Left lobe of liver (tissue), 2 donors: ENCODE data around the gene VCL. TPM values are rescaled to one million over a fixed set of nuclear protein-coding genes. Genes with fewer than 3 reads are reported as not detected.
A peak's percentile ranks its signal among the peaks of the same experiment; 100 is the strongest.
"Not testable (repeated sequence)": the region's sequence is repeated elsewhere in the genome, so short reads cannot be mapped to it uniquely, and the experiment has no call there.

Experiments
- ATAC-seq: fragments of 200-7000 bp; cut with Tn5 transposase; one replicate; pipeline ENCODE4 v1.9.1; 2020; ENCODE audit warnings: mild to moderate bottlenecking, moderate library complexity
- DNase-seq: peaks from one replicate; pipeline ENCODE4 v3.0.0-alpha.2; 2020; ENCODE audit warnings: low spot score
- total RNA-seq: library from RNA; stranded (reverse); gene quantifications from one replicate; pipeline ENCODE4 v1.2.1, GENCODE V29; 2021
- donor health status: DM: no; HTN: no; CAD: no; lungs with moderate emphysema.
- donor health status: DM: no; HTN: yes; CAD: no.

The VCL gene
- total RNA-seq, 1 donor from 2014 or later = 14.5 TPM

DNA sequence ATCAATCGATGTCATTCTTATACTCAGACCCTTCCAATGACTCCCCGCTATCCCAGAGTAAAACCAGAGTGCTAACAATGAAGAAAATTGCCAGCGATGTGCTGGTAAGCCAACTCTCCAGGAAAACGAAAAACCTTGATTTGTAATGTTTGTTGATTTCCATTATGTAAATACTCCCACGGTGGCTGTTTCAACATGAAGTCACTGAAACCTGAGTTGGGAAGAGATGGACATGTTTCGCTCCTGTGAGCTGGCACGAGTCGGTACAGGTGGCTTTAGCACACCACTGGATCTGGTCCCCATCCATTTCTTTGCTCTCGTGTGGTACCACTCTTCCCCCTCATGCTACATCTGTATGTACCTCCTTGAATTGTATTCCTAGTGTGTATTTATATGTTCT lies 99.9 kb downstream of the VCL start:
- DNase-seq = peak; percentile 58

DNA sequence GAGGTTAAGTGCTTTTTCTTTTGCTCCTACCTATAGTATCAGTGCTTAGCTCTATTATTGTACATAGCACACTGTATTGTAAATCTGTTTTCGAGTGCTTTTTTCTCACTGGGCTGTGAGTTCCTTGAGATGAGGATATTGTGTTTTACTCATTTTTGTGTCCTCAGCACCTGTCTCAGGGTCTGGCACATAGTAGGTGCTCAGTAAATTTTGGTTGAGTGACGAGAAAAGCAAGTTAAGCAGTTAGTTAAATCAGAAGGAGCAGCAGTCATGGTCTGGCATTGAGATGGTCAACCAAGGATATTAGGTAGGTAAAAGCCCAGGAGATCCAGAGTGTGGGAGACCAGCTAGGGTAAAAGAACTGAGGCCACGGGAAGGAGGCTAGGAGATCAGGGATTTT lies 101.5 kb downstream of the VCL start:
- DNase-seq = no peak
- ATAC-seq = no peak

More for the DNA sequence above, 99.9 kb downstream of the VCL start:
- ATAC-seq = peak; percentile 90

DNA sequence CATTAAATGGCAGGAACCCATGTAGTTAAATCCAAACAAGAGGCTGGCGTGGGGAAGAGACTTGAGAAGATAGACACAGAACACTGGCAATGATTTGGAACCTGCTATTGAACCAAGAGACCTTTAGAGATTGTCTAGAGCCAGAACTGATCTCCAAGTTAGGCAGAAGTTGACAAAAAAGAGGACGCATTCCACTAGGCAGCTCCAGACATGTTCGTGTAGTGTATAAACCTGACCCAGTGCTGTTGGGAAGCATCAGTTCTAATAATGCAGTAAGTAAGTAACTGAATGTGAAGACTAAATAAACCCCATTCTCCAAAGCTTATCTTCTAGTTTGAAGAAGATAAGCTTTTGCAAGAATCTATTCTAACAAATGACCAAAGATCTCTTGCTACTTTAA lies 101.9 kb downstream of the VCL start:
- no peak for ATAC-seq
- no peak for DNase-seq

GRCh38 chr10:74103560-74104258 lies 105.8 kb downstream of the VCL start:
- peak; percentile 77 for ATAC-seq
- DNase-seq = no peak

- no peak for DNase-seq
These were observed 106.6 kb downstream of the VCL start for GRCh38 chr10:74104480-74104879.

DNA sequence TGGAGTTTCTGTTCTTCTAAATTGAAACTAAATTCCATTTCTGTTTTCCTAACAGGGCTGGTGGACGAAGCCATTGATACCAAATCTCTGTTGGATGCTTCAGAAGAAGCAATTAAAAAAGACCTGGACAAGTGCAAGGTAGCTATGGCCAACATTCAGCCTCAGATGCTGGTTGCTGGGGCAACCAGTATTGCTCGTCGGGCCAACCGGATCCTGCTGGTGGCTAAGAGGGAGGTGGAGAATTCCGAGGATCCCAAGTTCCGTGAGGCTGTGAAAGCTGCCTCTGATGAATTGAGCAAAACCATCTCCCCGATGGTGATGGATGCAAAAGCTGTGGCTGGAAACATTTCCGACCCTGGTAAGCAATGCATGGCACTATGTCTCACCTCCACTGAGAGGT lies 107.1 kb downstream of the VCL start:
- no peak for ATAC-seq
- no peak for DNase-seq

More at GRCh38 chr10:74104480-74104879, 106.6 kb downstream of the VCL start:
- no peak for ATAC-seq

DNA sequence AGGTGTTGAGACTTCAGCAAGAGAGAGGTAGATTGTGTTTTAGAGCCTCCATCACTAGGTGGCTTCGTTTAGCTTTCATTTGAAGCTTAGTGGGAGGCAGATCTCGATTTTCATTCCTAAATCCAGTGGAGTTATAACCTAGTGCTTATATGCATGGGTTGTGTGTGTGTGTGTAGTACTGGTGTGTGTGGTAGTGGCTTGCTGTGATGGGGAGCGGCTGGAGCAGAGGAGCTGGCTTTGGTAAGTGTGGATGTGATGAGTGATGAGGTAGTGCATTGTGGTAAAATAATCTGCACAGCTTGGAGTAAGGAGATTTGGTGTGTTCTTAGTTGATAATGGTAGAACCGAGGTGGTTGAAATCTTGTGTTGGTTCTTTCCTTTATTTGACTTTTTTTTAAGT lies 109.5 kb downstream of the VCL start:
- ATAC-seq (no peak), DNase-seq (no peak)

- ATAC-seq = no peak
- no peak for DNase-seq
These were observed 111.5 kb downstream of the VCL start for GRCh38 chr10:74109452-74109851.

- no peak for ATAC-seq
- no peak for DNase-seq
These were observed 112.2 kb downstream of the VCL start for GRCh38 chr10:74110120-74110519.

GRCh38 chr10:74111799-74112198 lies 113.9 kb downstream of the VCL start:
- no peak for ATAC-seq

DNA sequence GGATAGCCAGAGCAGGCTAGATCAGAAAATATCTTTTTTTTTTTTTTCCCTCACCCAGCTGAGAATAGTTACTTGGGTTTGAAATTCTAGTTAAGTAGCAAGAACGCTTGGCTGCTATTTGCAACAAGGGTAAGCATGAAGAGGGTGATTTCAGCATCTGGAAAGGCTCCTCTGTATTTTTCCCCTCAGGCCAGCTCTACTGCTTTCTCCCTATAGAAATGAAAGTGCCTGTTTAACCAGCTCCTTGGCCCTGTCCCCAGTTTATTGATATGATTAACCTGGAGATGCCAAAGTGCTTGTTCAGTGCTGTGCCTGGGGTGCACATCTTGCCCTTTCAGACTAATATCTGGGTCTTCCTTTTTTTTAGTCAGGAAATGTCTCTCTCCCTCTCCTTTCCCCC lies 115.6 kb downstream of the VCL start:
- DNase-seq = no peak
- peak; percentile 55 for ATAC-seq

More at GRCh38 chr10:74111799-74112198, 113.9 kb downstream of the VCL start:
- DNase-seq = no peak

DNA sequence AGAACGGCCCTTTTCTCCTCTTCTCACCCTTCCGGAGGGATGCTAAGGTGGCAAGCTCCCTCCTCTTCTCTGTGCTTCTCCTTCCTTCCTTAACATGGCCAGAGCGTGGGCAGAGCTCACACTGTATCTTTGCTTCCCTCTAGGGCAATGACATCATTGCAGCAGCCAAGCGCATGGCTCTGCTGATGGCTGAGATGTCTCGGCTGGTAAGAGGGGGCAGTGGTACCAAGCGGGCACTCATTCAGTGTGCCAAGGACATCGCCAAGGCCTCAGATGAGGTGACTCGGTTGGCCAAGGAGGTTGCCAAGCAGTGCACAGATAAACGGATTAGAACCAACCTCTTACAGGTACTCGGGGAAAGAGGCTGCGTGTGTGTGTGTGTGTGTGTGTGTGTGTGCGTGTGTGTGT lies 116.1 kb downstream of the VCL start:
- no peak for DNase-seq
- ATAC-seq = no peak

- no peak for ATAC-seq
- DNase-seq = no peak
These were observed 119.8 kb downstream of the VCL start for GRCh38 chr10:74117738-74118137.

DNA sequence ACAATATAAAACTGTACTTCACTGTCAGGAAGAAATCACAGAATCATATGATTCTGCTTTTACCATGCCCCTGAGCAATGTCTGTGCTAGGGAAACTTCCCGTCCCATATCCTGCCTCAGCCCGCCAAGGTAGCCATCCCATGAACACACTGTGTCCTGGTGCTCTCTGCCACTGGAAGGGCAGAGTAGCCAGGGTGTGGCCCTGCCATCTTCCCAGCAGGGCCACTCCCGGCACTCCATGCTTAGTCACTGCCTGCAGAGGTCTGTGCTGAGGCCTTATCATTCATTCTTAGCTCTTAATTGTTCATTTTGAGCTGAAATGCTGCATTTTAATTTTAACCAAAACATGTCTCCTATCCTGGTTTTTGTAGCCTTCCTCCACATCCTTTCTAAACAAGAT lies 120.9 kb downstream of the VCL start:
- no peak for DNase-seq
- peak; percentile 20 for ATAC-seq

DNA sequence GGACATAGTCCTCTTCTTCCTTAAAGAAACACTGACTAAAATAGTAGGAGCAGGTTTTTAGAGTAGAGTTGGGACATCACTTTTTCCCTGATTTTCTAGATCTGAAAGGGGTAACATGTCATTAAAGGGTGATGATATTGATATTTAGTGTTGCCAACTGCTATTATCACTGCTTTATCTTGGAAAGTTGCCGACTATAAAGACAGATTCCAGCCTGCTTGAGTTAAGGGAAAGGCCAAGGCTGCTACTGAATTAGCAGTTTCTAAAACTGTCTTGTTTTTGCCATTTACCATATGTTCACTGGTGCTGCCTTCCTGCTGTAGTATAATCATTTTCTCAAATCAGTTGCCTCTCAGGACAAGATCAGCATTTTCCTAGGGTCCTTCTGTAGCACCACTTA lies 123.0 kb downstream of the VCL start:
- ATAC-seq = no peak
- no peak for DNase-seq

DNA sequence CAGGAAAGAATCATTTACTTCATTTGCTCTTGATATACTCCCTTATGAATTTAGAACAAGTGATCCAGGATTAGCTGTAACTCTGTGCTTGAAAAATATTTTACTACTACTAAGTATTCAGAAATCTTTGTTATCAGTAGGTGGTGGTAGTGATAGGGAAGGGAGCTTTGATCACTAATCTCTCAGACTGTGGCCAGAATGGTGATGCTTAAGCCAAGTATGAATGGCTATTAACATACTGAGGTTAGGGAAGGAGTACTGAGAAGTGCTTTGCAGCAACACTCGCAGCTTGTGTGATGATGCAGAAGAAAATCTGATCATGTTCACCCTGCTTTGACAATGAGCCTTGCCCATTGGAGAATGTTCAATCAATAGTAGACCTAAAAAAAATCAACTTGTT lies 123.5 kb downstream of the VCL start:
- ATAC-seq (no peak), DNase-seq (no peak)

DNA sequence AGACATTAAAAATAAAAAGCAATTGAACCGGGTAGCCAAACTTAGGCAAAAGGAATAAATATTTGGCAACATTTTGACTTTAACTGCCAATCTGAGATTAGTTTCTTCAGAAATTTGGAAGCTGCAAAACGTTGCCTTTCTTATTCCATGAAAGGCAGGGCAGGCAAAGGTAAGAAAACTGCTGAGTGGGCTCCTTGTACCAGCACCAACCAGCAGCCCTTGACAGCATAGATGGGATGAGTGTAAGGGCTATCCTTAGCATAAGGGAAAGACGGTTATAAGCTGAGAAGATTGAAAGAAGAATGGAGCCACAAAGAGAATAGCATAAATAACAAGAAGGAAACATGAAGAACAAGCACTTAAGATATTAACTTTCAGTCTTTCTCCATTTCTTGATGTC lies 124.1 kb downstream of the VCL start:
- ATAC-seq = no peak

DNA sequence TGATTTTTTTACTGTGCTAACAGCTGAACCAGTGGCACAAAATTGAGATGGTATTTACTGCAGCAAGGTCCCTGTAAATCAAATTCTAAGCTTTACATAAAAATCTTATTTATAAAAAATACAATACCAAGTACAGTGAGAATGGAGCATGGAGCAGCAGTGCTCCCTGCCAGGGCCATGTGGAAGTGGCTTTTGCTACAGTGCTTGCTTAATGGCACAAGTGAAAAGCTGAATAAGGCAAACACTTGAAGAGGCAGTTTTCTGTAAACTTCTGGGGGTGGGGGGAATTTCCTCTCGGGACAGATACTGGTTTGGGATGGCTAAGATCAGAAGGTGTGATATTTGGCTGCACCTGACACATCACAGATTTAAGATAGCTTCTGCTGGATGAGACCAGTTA lies 125.2 kb downstream of the VCL start:
- DNase-seq (no peak), ATAC-seq (no peak)

More for the DNA sequence above, 124.1 kb downstream of the VCL start:
- no peak for DNase-seq

DNA sequence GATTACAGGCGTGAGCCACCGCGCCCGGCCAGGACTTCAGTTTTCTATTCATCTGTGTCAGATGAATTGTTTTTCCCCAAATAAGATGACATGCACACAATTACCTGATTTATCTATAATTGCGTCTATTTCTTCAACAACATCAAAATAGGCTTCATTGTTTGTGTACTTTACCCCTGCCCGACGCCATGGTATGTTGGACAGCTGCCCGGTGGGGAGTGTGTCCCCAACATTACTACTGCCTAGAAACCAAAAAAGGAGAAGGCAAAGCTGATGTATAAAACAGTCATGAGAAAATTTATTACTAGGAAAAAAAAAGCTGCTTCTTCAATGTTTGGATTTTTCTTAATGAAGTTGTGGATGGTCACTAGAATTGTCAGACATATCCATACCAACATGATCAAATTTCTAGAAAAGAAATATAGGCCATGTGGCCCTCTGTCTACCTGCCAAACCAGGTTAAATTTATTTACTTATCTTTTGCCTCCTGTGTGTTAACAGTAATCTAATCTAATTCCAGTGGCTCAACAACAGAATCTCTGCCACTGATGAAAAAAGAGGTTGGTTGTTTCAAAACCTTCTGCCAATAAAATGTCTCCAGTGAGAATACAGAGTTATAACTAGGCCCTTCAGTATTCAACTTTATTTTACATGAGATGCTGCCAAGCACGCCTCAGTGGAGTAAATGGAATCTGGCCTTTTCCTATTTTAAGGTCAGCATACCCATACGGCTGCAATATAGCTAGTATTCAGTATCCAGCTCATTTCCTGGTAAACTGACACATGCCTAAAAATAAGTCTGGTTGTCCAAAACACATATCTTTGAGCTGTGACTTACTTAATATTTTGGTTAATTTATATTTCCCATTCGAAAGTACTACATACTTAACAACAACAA lies 136.3 kb downstream of the VCL start:
- no peak for ATAC-seq
- no peak for DNase-seq

GRCh38 chr10:74135452-74135851 lies 137.5 kb downstream of the VCL start:
- no peak for DNase-seq
- no peak for ATAC-seq

DNA sequence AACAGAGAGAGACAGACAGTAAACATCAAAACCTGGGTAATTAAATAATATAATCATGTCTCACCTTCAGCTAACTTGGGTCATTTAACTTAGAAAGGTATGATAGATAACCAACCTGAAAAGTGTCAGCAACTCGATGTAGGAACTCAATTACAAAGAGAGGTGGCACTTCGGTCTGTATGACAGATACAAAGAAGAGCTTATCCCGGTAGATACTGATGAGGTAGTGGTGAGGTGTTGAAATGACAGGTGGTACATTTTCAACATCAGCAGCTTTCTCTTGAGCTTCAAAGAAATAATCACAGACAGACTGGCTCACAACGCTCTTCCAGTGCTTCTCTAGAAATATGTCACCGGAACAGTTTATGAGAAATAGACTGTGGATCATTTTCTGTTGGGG lies 140.1 kb downstream of the VCL start:
- no peak for DNase-seq
- no peak for ATAC-seq

DNA sequence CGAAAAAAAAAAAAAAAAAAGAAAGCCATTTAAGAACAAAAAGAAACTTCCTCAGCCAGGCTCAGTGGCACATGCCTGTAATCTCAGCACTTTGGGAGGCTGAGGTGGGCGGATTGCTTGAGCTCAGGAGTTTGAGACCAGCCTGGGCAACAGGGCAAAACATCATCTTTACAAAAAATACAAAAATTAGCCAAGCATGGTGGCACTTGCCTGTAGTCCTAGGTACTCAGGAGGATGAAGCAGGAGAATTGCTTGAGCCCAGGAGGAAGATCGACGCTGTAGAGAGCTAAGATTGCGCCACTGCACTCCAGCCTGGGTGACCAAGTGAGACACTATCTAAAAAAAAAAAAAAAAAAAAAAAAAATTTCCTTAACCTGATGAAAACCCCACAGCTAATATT lies 140.7 kb downstream of the VCL start:
- DNase-seq, ATAC-seq: not testable (repeated sequence)
